Cerebellar cortex (tissue), 1 donor: Measurements from ENCODE around the gene URB1.
"Not testable (repeated sequence)": the region's sequence is repeated elsewhere in the genome, so short reads cannot be mapped to it uniquely, and the experiment has no call there.

Experiments used
- DNase-seq: peaks from one replicate; pipeline ENCODE4 v3.0.0-alpha.2; 2015; ENCODE audit warnings: low spot score

The URB1 gene

GRCh38 chr21:32297449-32297848, 95.4 kb downstream of the URB1 start:
- no peak for DNase-seq

- DNase-seq = no peak
Observed at GRCh38 chr21:32285476-32285875, 107.3 kb downstream of the URB1 start.

GRCh38 chr21:32282992-32283391, 109.8 kb downstream of the URB1 start:
- DNase-seq = no peak

GRCh38 chr21:32281531-32281930, 111.3 kb downstream of the URB1 start:
- no peak for DNase-seq

GRCh38 chr21:32279377-32279680, 113.5 kb downstream of the URB1 start:
- no peak for DNase-seq

GRCh38 chr21:32278518-32279376, 114.1 kb downstream of the URB1 start, which contains the start of gene MIS18A:
Gene MIS18A (minus strand): TSS chr21:32279049. CDS start chr21:32279014, 35 bp downstream.
- DNase-seq = peak; percentile 93

GRCh38 chr21:32278103-32278502, 114.7 kb downstream of the URB1 start:
- no peak for DNase-seq

- DNase-seq = no peak
Observed at GRCh38 chr21:32276671-32277070, 116.1 kb downstream of the URB1 start.

- no peak for DNase-seq
Observed at GRCh38 chr21:32270748-32271147, 122.1 kb downstream of the URB1 start.

- DNase-seq = not testable (repeated sequence)
Observed at GRCh38 chr21:32265321-32265720, 127.5 kb downstream of the URB1 start.

GRCh38 chr21:32261929-32262328, 130.9 kb downstream of the URB1 start:
- no peak for DNase-seq
